8988T (cell line): ENCODE data around the gene ATPAF2.
A peak's percentile ranks its signal among the peaks of the same experiment; 100 is the strongest.
"Not testable (repeated sequence)": the region's sequence is repeated elsewhere in the genome, so short reads cannot be mapped to it uniquely, and the experiment has no call there.

Experiments used
- DNase-seq: peaks from one replicate; pipeline ENCODE4 v3.0.0; 2011

The ATPAF2 gene

GRCh38 chr17:18008496-18009268, 30.3 kb downstream of the ATPAF2 start:
- peak; percentile 32 for DNase-seq

DNA sequence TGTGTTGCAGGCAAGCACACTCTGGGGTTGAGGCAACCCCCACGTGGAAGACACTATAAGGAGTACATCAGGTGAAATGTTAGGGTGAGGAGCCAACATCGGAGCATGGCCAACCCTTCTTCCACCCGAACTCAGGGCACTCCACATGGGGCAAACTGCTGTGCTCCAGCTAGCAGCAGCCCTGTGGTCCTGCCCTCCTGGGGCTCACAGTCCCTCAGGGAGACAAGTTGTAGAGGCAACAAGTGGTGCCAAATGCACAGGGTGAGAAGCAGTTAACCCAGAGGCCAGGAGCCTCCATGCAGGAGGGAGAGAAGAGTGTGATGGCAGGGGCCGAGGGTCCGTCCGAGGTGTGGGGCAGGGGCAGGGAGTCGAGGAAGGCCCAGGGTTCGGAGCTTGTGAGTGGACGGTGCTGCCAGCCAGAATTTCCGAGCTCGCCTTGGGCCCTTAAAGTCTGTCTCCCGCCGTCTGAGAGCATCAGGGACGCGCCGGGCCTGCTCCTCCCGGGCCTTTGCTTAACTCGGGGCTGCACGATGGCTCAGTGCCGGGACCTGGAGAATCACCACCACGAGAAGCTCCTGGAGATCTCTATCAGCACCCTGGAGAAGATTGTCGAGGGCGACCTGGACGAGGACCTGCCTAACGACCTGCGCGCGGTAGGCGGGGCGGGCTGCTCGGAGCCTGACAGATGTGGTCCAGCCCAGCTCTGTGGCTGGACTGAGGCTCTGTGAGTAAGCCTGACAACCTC, 32.3 kb downstream of the ATPAF2 start:
- DNase-seq: no peak

DNA sequence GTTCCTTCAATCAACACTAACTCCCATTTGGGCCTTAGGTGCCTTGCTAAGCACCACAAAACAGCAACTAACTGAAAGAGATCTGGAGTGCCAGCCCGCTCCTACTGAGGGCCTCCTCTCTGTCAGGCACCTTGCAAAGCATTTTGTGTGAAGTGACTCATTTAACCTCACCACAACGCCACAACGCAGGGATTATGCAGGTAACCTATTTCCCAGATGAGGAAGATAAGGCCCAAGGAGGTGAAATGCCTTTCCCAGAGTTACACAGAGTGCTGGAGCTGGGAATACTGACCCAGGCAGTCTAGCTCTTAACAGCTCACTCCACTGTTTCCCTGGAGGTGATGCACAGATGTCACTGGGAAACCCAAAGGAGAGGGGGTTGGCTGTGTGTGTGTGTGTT, 33.5 kb downstream of the ATPAF2 start:
- no peak for DNase-seq

- peak; percentile 66 for DNase-seq
Observed at GRCh38 chr17:18004884-18005305, 34.1 kb downstream of the ATPAF2 start.

DNA sequence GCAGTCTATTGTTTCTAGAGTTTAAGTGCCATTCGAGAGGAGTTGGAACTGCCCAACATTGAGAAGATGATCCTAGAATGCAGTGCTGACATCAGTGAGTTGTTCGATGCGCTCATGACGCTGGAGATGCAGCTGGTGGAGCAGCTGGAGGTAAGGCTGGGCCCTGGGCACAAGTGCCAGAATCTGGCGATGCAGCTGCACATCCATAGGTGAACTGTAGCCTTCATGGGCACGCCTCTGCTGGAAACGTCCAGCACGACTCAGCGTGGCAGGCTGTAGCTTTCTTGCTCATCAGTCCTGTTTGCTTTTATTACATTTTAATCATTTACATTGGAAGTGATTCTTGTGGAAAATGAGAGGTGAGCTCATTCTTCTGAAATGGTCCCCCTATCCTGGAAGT, 34.6 kb downstream of the ATPAF2 start:
- no peak for DNase-seq

- no peak for DNase-seq
Observed at GRCh38 chr17:18002171-18002570, 36.8 kb downstream of the ATPAF2 start.

- DNase-seq: no peak
Observed at GRCh38 chr17:18000030-18000408, 38.9 kb downstream of the ATPAF2 start.

- DNase-seq: no peak
Observed at GRCh38 chr17:17999364-18000029, 39.5 kb downstream of the ATPAF2 start.

- no peak for DNase-seq
Observed at GRCh38 chr17:17998934-17999333, 40.0 kb downstream of the ATPAF2 start.

DNA sequence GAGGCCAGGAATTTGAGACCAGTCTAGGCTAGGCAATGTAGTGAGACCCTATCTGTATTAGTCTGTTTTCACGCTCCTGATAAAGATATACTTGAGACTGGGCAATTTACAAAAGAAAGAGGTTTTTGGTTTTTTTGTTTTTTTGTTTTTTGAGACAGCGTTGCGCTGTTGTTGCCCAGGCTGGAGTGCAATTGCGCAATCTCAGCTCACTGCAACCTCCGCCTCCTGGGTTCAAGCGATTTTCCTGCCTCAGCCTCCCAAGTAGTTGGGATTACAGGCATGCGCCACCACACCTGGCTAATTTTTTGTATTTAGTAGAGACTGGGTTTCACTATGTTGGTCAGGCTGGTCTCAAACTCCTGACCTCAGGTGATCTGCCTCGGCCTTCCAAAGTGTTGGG, 43.1 kb downstream of the ATPAF2 start:
- DNase-seq: not testable (repeated sequence)

DNA sequence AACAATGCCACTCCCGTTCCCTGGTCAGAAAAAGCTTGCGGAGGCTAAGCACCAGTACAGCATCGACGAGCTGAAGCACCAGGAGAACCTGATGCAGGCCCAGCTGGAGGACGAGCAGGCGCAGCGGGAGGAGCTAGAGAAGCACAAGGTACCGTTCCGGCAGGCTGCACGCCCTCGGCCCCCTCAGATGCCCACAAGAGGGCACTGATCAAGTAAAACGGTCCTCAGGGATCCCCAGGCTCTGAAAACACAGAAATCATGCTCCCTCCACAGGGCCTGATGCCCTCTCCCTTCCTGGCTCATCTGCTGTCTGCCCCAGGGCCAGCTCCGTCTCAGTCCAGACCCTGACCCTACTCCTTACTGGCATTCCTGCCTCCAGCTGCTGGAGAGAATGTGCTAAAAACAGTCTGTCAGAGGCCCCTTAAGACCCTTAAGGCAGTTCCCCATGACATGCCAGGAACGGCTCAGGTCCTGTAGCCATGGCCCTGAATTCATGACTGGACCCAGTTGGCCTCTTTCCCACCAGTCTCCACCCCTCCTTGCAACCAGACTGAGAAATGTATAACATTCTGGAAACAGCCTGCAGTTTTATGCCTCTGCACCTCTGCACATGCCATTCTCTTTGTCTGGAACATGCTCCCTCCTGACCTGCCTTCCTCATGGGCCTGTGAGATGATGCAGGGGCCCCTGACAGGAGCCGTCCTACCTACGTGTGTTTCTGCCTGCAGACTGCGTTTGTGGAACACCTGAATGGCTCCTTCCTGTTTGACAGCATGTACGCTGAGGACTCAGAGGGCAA, 44.5 kb downstream of the ATPAF2 start:
- peak; percentile 55 for DNase-seq

DNA sequence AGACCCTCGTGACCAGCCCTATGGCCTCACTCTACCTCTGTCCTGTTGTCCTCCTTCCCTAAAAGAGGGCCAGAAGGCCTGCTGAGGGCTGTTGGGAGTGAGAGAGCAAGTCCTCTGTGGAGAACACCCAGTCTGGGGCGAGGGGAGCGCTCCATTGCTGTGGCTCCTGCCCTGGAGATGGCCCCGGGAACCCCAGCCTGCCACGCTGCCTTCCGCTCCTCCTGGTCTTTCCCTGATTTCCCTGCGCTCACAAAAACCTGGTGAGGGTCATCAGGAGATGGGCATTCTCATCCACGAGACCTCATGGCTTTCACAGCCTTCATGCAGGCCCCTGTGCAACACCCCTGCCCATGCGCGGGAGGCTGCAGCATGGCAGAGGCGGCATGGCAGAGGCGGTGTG, 45.1 kb downstream of the ATPAF2 start:
- no peak for DNase-seq

GRCh38 chr17:17993366-17993765, 45.6 kb downstream of the ATPAF2 start:
- no peak for DNase-seq

GRCh38 chr17:17990282-17990681, 48.7 kb downstream of the ATPAF2 start:
- DNase-seq: no peak

DNA sequence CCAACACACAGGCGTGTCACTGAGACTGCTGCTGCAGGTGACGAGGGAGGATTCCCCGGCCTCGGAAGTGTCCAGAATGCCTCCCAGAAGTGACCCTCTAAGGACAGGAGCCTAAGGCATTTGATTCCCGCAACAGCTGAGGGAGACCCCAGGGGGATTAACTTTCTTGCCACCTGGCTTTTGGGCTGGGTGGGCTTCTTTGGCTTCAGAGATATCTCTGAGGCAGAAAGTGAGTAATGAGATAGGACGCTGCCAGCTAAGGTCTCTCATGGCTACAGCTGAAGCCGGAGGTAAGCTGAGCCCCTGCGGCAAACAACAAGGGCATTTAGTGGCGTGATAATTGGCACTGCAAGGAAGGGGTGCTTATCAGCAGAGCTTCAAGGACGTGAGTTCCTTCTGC, 49.4 kb downstream of the ATPAF2 start:
- DNase-seq: no peak

- DNase-seq: no peak
Observed at GRCh38 chr17:17989081-17989480, 49.9 kb downstream of the ATPAF2 start.

GRCh38 chr17:17988427-17988945, 50.5 kb downstream of the ATPAF2 start:
- no peak for DNase-seq

GRCh38 chr17:17987901-17988300, 51.1 kb downstream of the ATPAF2 start:
- no peak for DNase-seq

- no peak for DNase-seq
Observed at GRCh38 chr17:17987187-17987896, 51.6 kb downstream of the ATPAF2 start.

DNA sequence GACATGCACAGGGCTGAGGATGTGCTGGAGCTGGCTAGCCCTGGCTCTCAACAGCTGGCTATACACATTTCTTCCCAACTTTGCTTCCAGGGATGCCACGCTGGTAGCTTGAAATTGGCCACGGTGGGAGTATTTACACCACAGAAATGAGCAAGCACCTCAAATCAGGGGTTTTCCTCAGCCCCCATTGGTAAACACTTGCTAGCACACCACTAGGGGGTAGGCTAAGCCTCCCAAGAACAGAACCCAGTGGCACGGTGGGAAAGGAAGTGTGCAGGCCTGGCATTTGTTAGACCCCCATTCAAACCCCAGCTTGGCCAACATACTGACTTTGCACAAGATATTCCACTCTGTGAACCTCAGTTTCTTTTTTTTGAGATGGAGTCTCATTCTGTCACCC, 53.4 kb downstream of the ATPAF2 start:
- no peak for DNase-seq

- DNase-seq: no peak
Observed at GRCh38 chr17:17985153-17985552, 53.8 kb downstream of the ATPAF2 start.

- DNase-seq: no peak
Observed at GRCh38 chr17:17983776-17984175, 55.2 kb downstream of the ATPAF2 start.
